GM13977 (cell line): ENCODE results near the gene PDIA2.

Experiments
- DNase-seq: peaks from one replicate; pipeline ENCODE4 v3.0.0; 2012; ENCODE audit warnings: low spot score
- CTCF ChIP-seq: IDR thresholded peaks from 2 replicates; pipeline ENCODE4 v1.5.1; 2012; ENCODE audit warnings: mild to moderate bottlenecking, control low read depth; ENCODE audit not compliant: insufficient read depth; ENCODE audit errors: extremely low read depth, missing control alignments
- in situ Hi-C: fragments of 300-500 bp; cut with MboI; formaldehyde crosslinking; loops from one replicate; pipeline ENCODE4 v1.12.0; 2022; ENCODE audit warnings: low sequenced_read_pairs, low pct_unique_long_range_greater_than_20kb, mixed read lengths, inconsistent platforms; ENCODE audit not compliant: unreplicated experiment

Gene PDIA2

GRCh38 chr16:317583-317982, 34.6 kb downstream of the PDIA2 start:
- in situ Hi-C loops, result no loop called here
- TF ChIP-seq CTCF, result no peak
- DNase-seq, result no peak

GRCh38 chr16:318628-319027, 35.7 kb downstream of the PDIA2 start:
- peak; percentile 22 for TF ChIP-seq CTCF
- in situ Hi-C loops, result no loop called here
- DNase-seq, result no peak

- in situ Hi-C loops, result no loop called here
- no peak for TF ChIP-seq CTCF
- no peak for DNase-seq
Observed at GRCh38 chr16:320206-320605, 37.2 kb downstream of the PDIA2 start.

GRCh38 chr16:321532-321931, 38.6 kb downstream of the PDIA2 start:
- in situ Hi-C loops, result no loop called here
- TF ChIP-seq CTCF, result no peak
- DNase-seq, result no peak

- in situ Hi-C loops, result no loop called here
- TF ChIP-seq CTCF, result no peak
Observed at GRCh38 chr16:322476-323143, 39.6 kb downstream of the PDIA2 start.

GRCh38 chr16:324201-324450, 41.2 kb downstream of the PDIA2 start:
- no peak for TF ChIP-seq CTCF
- in situ Hi-C loops, result no loop called here
- DNase-seq, result no peak

More at GRCh38 chr16:322476-323143, 39.6 kb downstream of the PDIA2 start:
- no peak for DNase-seq
